ENCODE data around the gene ATP2B1. TPM values are rescaled to one million over a fixed set of nuclear protein-coding genes. Genes with fewer than 3 reads are reported as not detected.

The ATP2B1 gene
- total RNA-seq, 4 donors from 2014 or later: 21.9 to 47.7 (median 42.1) TPM

GRCh38 chr12:89669197-89669596, 39.4 kb downstream of the ATP2B1 start:
- H3K4me3 ChIP-seq: no peak overlapping the region
- H3K9me3 ChIP-seq: no peaks in the 10 kb centered on the region
- peaks cover 0 to 13% (median 5%) of the 10 kb centered on the region in 4 donors for H3K4me1 ChIP-seq
- DNase-seq (ENCODE audit: low spot score in 2 of 2): no peak
- 90 to 96% methylated on average over 6 of the region's 6 CpGs for whole genome bisulfite sequencing, 2 donors
- no peak overlapping the region for H3K27ac ChIP-seq
- H3K27me3 ChIP-seq: no peaks in the 10 kb centered on the region
- TF ChIP-seq EP300 (IDR thresholded peaks at IDR 0.05): no peak
- no peak for TF ChIP-seq CTCF (IDR thresholded peaks at IDR 0.05)
- no peak for TF ChIP-seq POLR2A (IDR thresholded peaks at IDR 0.05)
- H3K36me3 ChIP-seq: no peaks in the 10 kb centered on the region

- Histone ChIP-seq H3K36me3 (no peaks in the 10 kb centered on the region), H3K27ac (no peak overlapping the region), H3K27me3 (no peaks in the 10 kb centered on the region), H3K4me3 (no peak overlapping the region), H3K4me1 (peaks cover 0 to 38% (median 11%) of the 10 kb centered on the region in 4 donors), H3K9me3 (no peaks in the 10 kb centered on the region)
- TF ChIP-seq EP300 (IDR thresholded peaks at IDR 0.05) (no peak), CTCF (IDR thresholded peaks at IDR 0.05) (no peak), POLR2A (IDR thresholded peaks at IDR 0.05) (no peak)
- 53 to 64% methylated on average over 1 of the region's 1 CpG for WGBS, 2 donors
- no peak for DNase-seq (ENCODE audit: low spot score in 2 of 2)
Measured at GRCh38 chr12:89665556-89665955, 43.1 kb downstream of the ATP2B1 start.

GRCh38 chr12:89664441-89664840, 44.2 kb downstream of the ATP2B1 start:
- no peak overlapping the region for H3K4me3 ChIP-seq
- H3K4me1 ChIP-seq: peaks cover 0 to 38% (median 11%) of the 10 kb centered on the region in 4 donors
- no peak for DNase-seq (ENCODE audit: low spot score in 2 of 2)
- no peaks in the 10 kb centered on the region for H3K36me3 ChIP-seq
- no peaks in the 10 kb centered on the region for H3K27me3 ChIP-seq
- 86 to 92% methylated on average over 1 of the region's 1 CpG for WGBS, 2 donors
- TF ChIP-seq CTCF (IDR thresholded peaks at IDR 0.05) (no peak), POLR2A (IDR thresholded peaks at IDR 0.05) (no peak), EP300 (IDR thresholded peaks at IDR 0.05) (no peak)
- H3K9me3 ChIP-seq: no peaks in the 10 kb centered on the region
- no peak overlapping the region for H3K27ac ChIP-seq

- TF ChIP-seq EP300 (IDR thresholded peaks at IDR 0.05) (no peak), POLR2A (IDR thresholded peaks at IDR 0.05) (no peak), CTCF (IDR thresholded peaks at IDR 0.05) (no peak)
- Histone ChIP-seq H3K27ac (no peak overlapping the region), H3K4me1 (peaks cover 0 to 38% (median 11%) of the 10 kb centered on the region in 4 donors), H3K9me3 (no peaks in the 10 kb centered on the region), H3K27me3 (no peaks in the 10 kb centered on the region), H3K4me3 (no peak overlapping the region), H3K36me3 (no peaks in the 10 kb centered on the region)
- 28 to 36% methylated on average over 4 of the region's 4 CpGs for WGBS, 2 donors
- DNase-seq (ENCODE audit: low spot score in 2 of 2): no peak
Measured at GRCh38 chr12:89663577-89664357, 44.9 kb downstream of the ATP2B1 start.

- TF ChIP-seq POLR2A (IDR thresholded peaks at IDR 0.05) (no peak), EP300 (IDR thresholded peaks at IDR 0.05) (no peak), CTCF (IDR thresholded peaks at IDR 0.05) (no peak)
- no peak for DNase-seq (ENCODE audit: low spot score in 2 of 2)
- no peak overlapping the region for H3K27ac ChIP-seq
Measured at GRCh38 chr12:89662623-89663022, 46.0 kb downstream of the ATP2B1 start.

More at GRCh38 chr12:89662623-89663022, 46.0 kb downstream of the ATP2B1 start:
- no peaks in the 10 kb centered on the region for H3K9me3 ChIP-seq
- no peak overlapping the region for H3K4me3 ChIP-seq
- peaks cover 0 to 34% (median 11%) of the 10 kb centered on the region in 4 donors for H3K4me1 ChIP-seq
- H3K36me3 ChIP-seq: no peaks in the 10 kb centered on the region
- no peaks in the 10 kb centered on the region for H3K27me3 ChIP-seq
